ENCODE results near the gene NDE1.

DNA sequence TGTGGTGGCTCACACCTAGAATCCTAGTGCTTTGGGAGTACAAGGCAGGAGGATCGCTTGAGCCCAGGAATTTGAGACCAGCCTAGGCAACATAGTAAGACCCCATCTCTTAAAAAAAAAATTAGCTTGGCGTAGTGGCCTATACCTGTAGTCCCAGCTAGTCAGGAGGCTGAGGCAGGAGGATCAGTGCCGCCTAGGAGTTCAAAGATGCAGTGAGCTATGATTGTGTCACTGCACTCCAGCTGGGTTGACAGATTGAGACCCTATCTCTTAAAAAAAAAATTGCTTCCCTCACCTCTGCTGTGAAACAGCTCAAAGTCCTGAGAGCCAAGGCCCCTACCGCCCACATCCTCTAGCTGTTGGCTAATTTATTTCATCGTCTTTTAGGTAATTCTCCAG is 10.2 kb downstream of the NDE1 start:
- TF ChIP-seq EP300 (IDR thresholded peaks at IDR 0.05; ENCODE audit: borderline replicate concordance), result no peak
- TF ChIP-seq, protein P1, sequence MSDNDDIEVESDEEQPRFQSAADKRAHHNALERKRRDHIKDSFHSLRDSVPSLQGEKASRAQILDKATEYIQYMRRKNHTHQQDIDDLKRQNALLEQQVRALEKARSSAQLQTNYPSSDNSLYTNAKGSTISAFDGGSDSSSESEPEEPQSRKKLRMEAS (IDR thresholded peaks at IDR 0.05), result no peak
- no peak for TF ChIP-seq FOXM1 (IDR thresholded peaks at IDR 0.05; ENCODE audit: borderline replicate concordance, low read depth)
- no peak for TF ChIP-seq TAF1 (IDR thresholded peaks at IDR 0.05; ENCODE audit: low read depth)
